SIG-M5 treated with dmso at 0.1 percent for 504 hours (cell line): ENCODE data around the gene CCDC82.
"Not testable (repeated sequence)": the region's sequence is repeated elsewhere in the genome, so short reads cannot be mapped to it uniquely, and the experiment has no call there.

Experiments used
- DNase-seq: peaks from one replicate; lab custom pipeline; 2025; ENCODE audit not compliant: unreplicated experiment; lab: John Stamatoyannopoulos, UW

CCDC82 gene

DNA sequence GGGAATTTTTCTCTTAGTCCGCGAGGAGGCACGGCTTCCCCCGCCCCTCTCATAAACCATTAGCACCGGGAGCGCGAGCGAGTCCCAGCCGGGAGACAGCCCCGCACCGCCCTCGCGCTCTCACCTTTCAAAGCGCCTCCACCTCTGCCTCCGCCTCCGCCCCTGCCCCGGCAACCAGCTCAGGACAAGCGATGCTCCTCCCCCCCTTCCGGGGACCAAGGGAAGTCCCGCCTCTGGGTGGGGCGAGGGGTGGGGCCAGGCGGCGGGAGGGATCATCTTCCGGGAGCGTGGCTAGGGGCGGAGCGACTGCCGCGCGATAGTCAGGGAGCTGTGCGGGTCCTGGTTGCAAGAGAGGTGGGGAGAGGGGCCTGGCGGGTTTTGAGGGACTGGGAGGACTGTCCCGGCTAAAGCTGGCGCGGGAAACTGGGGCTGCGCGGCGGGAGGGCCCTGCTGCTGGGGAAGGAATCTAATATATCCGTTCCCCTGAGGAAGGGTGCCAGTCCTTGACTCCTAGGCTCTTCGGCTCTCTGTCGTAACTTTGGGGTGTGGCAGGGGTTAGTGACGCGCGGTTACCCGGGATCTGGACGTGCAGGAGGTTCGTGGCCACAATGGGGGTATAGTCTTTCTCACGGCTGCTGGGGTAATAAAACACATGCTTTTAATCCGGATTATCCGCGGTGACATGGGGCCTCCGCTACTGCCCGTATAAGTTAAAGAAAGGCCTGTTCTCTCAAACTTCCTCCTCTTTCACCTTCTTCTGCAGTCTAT, at the start of gene CCDC82, which contains the start of gene JRKL:
CCDC82 (minus strand) TSS at position 193 of the 768 bp plus-strand sequence. CDS start 5,165 bp downstream, outside the sequence.
JRKL (plus strand) TSS at position 294 of the 768 bp plus-strand sequence. CDS start 637 bp downstream, outside the sequence.
- peak; percentile 87 for DNase-seq

DNA sequence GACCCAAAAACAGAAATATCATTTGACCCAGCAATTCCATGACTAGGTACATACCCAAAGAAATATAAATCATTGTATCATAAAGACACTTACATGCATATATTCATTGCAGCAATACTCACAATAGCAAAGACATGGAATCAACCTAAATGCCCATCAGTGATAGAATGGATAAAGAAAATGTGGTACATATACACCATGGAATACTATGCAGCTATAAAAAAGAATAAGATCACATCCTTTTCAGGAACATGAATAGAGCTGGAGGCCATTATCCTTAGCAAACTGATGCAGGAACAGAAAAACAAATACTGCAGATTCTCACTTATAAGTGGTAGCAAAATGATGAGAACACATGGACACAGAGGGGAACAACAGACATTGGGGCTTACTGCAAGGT, 42.9 kb upstream of the CCDC82 start:
- not testable (repeated sequence) for DNase-seq

DNA sequence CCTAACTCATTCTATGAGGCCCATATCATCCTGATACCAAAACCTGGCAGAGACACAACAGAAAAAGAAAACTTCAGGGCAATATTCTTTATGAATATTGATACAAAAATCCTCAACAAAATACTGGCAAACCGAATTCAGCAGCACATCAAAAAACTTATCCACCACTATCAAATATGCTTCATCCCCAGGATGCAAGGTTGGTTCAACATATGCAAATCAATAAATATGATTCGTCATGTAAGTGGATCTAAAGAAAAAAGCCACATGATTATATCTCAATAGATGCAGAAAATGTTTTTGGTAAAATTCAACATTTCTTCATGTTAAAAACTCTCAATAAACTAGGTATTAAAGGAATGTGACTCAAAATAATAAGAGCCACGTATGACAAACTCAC, 41.0 kb upstream of the CCDC82 start:
- no peak for DNase-seq

DNA sequence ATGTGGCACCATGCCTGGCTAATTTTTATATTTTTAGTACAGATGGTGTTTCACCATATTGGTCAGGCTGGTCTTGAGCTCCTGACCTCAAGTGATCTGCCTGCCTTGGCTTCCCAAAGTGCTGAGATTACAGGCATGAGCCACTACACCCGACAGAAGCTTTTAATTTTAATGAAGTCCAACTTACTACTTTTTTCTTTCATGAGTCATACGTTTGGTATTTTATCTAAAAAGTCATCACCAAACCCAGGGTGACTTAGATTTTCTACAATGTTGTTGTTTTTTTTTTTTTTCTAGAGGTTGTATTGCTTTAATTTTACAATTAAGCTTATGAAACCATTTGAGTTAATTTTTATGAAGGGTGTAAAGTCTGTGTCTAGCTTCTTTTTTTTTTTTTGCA, 35.0 kb upstream of the CCDC82 start:
- no peak for DNase-seq

DNA sequence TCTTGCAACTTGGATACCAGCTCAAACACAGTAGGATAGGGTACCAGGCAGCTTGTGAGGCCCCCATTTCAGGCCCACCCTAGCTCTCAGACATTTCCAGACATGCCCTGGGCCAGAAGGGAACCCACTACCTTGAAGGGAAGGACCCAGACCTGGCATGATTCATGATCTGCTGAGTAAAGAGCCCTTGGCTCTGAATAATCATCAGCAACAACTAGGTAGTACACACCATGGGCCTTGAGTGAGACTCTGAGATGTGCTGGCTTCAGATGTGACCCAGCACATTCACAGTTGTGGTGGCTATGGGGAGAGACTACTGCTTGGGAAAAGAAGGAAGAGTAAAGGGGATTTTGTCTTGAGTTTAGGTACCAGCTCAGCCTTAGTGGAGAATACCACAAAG, 23.7 kb upstream of the CCDC82 start:
- DNase-seq = no peak

DNA sequence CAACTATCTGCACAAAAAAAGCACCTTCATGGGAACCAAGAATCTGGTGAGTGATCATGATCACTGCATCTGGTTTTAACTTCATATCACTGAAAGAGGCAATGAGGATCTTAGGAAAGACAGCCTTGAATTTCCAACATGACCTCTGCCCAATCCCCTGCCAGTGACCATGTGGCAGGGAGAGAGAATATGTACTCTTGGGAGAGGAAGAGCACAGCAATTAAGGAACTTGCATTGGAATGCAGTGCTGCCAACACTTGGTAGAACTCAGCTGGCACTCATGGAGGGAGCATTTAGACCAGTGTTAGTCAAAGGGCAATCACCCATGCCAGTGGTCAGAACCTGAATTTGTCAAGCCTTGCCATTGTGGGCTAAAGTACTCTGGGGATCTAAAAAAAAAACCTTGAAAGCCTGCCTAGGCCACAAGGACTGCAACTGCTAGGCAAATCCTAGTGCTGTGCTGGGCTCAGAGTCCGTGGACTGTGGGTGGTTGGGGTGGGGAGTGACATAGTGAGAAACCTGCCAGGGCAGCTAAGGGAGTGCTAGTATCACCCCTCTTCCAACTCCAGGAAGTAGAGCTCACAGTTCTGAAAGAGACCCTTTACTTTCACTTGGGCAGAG, 23.2 kb upstream of the CCDC82 start:
- DNase-seq = no peak

DNA sequence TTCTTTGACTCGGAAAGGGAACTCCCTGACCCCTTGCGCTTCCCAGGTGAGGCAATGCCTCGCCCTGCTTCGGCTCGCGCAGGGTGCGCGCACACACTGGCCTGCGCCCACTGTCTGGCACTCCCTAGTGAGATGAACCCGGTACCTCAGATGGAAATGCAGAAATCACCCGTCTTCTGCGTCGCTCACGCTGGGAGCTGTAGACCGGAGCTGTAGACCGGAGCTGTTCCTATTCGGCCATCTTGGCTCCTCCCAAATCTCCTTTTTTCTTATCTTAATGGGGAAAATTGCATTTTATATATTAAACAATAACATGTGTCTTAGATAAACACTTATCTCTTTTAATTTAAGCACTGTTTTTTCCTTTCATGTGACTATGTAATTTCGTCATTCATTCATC, 21.7 kb upstream of the CCDC82 start:
- not testable (repeated sequence) for DNase-seq

DNA sequence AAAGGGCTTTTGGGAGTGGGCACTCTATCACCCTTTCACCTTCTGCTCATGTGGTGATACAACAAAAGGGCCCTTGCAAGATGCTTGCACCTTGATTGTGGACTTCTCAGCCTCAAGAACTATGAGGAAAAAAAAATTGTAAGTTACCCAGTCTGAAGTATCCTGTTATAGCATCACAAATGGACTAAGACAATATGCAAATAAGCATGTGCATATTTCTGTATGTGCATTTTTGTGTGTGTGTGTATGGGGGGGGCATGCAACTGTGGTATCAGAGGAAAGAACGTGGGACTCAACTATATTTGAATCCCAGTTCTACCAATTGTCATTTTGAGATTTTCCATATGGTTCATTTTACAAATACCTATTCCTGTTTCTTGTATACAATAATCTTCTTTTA, 11.0 kb upstream of the CCDC82 start:
- DNase-seq = no peak

DNA sequence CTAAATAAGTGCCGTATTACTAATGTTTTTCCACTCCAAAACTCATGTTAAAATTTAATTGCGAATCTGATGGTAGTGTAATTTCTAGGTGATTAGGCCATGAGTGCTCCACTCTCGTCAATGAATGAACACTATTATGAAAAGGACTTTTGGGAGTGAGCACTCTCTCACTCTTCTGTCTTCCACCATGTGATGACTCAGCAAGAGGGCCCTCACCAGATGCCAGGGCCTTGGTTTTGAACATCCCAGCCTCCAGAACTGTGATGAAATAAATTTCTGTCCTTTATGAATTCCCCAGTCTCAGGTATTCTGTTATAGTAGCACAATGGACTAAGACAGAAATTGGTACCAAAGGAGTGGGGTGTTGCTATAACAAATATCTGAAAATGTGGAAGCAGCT, 8.2 kb upstream of the CCDC82 start:
- no peak for DNase-seq

DNA sequence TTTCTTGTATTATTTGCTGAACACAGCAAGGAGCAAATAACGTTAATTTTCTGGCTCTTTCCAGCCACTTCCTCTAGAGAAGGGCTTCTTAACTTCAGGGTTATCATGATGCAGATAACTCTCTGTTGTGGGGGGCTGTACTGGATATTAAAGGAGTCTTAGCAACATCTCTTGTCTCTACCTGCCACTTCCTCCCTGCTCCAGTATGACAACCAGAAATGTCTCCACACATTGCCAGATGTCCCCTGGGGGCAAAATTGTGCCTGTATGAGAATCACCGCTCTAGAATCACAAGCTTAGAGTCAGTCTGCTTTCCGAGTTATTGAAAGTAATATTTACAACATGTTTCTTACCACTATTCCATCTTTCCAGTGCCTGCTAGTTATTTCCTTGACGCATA, 6.9 kb upstream of the CCDC82 start:
- no peak for DNase-seq

DNA sequence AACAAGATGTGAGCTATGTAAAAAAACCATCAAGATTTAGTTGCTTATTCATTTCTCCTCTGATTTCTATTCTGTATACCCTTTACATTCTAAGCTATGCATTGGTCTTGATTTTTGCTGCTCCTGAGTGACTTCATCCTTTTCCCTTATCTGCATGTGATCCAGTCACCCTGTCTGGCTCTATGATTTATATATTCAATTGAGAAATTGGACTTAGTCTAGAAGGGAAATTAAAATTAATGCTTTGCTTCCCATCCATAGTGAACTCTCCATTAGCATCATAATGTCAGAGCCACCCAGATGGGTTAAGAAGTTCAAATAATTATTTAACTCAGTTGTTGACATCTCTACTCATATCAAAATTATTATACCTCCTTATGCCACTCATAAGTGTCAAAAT, 5.1 kb upstream of the CCDC82 start:
- no peak for DNase-seq

DNA sequence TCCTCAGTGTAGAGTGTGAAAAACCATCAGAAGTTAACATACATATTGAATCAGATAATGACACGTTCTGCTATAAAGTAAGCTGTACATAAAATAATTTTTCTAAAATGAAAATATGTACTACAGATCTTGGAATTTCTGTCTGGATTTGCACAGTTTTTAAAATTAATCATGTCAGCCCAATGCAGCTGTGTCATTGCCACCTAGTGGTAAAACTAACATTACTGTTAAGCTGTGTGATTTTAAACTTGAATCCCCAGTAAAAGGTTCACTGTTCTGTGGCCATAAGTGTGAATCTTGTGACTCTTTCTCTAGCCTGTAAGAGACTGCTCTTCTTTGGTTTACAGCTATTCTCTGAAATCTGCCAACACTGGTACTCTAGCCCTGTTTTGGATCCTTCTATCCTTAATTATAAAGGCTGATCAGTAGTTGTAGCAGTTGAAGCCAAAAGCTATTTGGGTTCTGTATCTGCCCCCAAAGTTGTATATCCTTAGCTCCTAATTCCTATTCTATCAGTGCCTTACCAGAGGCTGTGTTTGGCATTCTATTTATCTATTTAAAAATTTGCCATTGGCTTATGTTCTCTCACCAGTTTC, 4.1 kb upstream of the CCDC82 start:
- DNase-seq = peak; percentile 21

DNA sequence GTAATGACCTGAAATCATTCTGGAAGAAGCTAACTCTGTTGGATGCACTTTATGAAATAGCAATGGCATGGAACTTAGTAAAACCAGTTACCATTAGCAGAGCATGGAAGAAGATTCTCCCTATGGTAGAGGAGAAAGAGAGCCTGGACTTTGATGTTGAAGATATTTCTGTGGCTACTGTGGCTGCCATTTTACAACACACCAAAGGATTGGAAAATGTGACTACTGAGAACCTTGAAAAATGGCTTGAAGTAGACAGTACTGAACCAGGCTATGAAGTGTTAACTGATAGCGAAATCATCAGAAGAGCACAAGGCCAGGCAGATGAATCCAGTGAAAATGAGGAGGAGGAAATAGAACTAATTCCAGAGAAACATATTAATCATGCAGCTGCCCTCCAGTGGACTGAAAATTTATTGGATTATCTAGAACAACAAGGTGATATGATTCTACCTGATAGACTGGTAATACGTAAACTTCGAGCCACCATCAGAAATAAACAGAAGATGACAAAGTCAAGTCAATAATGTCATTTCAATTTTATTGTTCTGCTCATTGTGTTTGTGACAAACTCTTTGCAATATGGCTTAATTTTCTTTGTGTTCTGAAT, 2.1 kb upstream of the CCDC82 start:
- no peak for DNase-seq

DNA sequence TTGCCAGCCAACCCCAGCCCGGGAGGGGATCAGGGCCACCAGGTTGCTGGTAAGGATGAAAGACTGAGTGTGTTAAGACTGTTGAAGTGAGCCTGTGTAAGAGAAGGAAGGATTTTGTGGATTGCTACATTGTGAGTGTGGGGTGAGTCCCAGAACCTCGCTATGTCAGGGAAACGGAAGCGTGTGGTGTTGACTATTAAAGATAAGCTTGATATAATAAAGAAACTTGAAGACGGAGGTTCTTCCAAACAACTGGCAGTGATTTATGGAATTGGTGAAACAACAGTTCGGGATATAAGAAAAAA, 728 bp upstream of the CCDC82 start:
- DNase-seq = peak; percentile 40

DNA sequence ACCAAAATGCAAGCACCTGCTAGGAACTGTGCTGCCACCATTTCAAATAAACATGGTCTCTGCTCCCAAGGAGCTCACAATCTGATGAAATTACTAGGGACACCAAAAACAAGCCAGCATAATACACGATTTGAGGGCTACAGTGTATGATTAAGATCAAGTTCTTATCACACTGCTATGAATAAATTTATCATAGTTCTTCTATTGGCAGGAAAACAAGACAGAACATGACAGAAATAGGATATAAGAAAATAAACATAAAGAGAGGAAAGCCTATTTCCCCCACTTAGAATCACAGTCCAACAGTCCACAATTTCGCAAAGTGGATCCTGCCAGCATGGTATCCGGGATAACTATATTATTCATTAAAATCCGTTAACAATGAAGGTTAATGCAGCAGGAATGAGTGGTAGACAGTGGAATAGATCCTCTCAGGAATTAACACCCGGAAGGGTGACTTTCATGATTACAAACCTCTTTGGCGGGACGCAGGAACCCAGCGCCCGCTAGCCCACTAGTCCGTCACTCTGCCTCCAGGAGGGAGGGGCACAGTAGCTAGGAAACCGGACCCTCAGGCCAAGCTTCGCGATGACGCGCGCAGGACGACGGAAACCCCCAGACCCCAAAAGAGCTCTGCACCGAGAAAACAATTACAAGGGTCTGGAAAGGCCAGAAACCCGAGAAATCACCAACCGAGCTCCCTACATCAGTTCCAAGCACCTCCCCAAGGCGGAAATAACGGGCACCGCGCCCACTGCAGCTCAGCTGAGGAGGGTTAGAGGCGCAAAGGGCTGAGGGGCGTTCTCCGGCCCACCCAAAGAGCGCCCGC, 607 bp downstream of the CCDC82 start:
- peak; percentile 13 for DNase-seq

DNA sequence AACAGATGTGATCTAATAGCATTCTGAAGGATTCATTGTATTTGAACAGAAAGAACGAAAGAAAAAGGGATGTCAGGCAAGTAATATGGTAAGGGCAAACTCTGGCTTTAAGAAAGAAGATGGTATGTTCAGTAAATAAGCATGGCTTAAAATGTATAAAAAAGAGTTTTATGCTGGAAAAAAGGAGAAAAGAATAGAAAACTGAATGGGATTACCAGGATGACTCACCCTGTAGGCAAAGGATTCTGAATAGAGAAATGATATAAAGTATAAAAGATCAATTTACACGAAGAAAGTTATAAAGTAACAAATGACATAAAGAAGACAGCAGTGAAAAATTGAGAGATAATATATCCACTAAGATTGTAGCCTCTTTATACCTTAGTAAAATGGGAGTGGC, 4.5 kb downstream of the CCDC82 start:
- DNase-seq = no peak

DNA sequence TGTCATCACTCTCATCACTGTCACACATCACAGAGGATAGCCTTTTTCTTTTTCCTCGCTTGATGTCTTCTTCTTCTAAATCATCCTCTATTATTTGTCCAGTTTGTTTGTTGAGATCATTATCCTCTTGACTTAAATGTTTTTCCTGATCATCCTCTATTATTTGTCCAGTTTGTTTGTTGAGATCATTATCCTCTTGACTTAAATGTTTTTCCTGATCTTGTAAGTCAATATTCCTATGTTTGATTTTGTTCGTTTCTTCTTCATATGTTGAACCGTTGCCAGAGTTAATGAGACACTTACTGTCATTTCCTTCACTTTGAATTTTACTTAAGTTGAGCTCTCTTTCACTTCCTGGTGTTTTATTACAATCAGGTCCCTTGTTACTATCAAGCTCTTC, 5.6 kb downstream of the CCDC82 start:
- no peak for DNase-seq

DNA sequence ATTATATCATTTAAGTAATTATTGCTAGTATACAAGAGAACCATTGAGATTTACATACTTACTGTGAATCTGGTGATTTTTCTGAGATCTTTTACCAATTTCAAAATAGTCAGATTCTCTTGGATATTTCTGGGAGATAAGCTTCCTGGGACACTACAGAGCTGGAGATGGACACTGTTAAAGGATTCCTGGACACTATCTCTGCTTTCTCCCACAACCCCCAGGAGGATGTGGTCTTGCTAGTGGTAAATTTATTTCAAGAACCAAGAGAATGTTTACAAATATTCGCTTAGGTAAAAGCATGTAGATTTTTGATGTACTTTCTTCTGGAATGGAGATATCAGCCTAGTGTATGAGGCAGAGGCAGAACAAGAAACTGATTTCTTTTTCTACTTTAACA, 12.9 kb downstream of the CCDC82 start:
- DNase-seq = no peak

DNA sequence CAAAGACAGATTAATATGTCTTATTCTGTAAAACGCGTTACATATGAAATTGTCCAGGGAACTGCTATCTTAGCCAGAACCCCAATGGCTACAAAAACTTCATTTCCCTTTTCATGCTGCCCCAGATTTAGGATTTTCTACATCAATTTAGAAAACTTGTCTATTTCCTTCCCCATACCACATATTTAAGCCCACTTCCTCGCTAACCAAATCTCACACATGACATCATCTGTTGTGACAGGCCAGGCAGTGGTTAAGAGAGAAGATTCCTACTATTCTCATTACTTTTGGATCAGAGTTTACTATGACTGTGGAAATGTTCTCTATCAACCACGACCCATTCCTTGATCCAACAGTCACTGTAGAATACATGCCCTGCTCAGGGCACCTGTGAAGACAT, 15.9 kb downstream of the CCDC82 start:
- peak; percentile 1 for DNase-seq

DNA sequence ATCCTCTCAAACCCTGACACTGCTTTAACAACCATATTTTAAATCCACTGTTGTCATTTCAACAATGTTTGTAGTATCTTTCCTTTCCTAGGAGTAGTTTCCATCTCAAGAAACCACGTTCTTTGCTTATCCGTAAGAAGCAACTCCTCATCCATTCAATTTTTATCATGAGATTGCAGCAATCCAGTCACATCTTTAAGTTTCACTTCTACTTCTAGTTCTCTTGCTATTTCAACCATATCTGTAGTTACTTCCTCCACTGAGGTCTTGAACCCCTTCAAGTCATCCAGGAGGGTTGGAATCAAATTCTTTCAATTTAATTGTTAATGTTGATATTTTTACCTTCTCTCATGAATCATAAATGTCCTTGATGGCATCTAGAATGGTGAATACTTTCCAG, 22.4 kb downstream of the CCDC82 start:
- DNase-seq = peak; percentile 61

DNA sequence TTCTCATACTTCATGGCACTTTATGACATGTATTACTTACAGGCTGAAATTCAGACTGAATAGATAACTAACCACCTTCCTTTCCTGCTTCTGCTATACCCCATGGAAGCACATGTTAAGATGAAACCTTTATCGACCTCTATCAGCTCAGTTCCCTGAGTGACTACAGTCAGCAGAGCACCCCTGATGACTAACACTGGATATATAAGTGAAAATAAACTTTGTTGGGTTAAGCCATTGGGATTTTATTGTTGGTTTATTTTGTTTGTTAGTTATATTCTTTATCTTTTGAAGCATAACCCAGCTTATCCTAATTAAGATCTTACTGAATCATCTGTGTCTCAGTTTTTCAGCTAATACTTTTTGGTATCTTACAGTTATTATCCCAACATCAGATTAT, 23.7 kb downstream of the CCDC82 start:
- DNase-seq = no peak
